B cell (primary cell): ENCODE measurements around the gene SYTL2. TPM values are rescaled to one million over a fixed set of nuclear protein-coding genes. Genes with fewer than 3 reads are reported as not detected.

Experiments used
- ATAC-seq: fragments of 200-7000 bp; cut with Tn5 transposase; one replicate; pipeline ENCODE4 v1.10.0; 2021; ENCODE audit warnings: low read depth, mild to moderate bottlenecking, moderate number of reproducible peaks, moderate library complexity
- CTCF ChIA-PET: fragments of 350-600 bp; sonication (Branson Sonifier 250); formaldehyde crosslinking; loops from one replicate; lab custom pipeline; 2021; ENCODE audit warnings: antibody characterized with exemption, inconsistent platforms; lab: Charles Lee
- POLR2A ChIA-PET: fragments of 350-600 bp; sonication (Branson Sonifier 250); formaldehyde crosslinking; loops from one replicate; lab custom pipeline; 2021; ENCODE audit warnings: antibody characterized with exemption; lab: Charles Lee
- DNase-seq: peaks from one replicate; pipeline ENCODE4 v3.0.0; 2013
- H2AFZ ChIP-seq: 2 replicates; pipeline ENCODE4 v1.6.1; 2012; ENCODE audit warnings: mild to moderate bottlenecking, low read depth, low read length; ENCODE audit not compliant: insufficient read depth, poor library complexity, severe bottlenecking
- H3K27ac ChIP-seq, 2 donors: 1 replicate in 1 of 2; 2 replicates in 1 of 2; pipeline ENCODE4 v1.5.1; 2012 to 2013; ENCODE audit warnings: low read length in 2 of 2, mild to moderate bottlenecking in 2 of 2, moderate library complexity in 1 of 2
- H3K27me3 ChIP-seq, 4 experiments: fragments of 200-600 bp in 1 of 4; sonication (generic) in 1 of 4; replicated peaks in 1 of 4; 1 replicate in 2 of 4; 2 replicates in 2 of 4; pipeline versions ENCODE4 v1.6.1 to v1.7.0; 2013 to 2016; ENCODE audit warnings: low read length in 3 of 4, mild to moderate bottlenecking in 2 of 4, mixed read lengths in 1 of 4, moderate library complexity in 1 of 4; ENCODE audit not compliant: insufficient read depth in 4 of 4, control insufficient read depth in 3 of 4; ENCODE audit errors: control extremely low read depth in 1 of 4
- H3K36me3 ChIP-seq, 2 experiments: replicated peaks in 1 of 2; 1 replicate in 1 of 2; 2 replicates in 1 of 2; pipeline versions ENCODE4 v1.6.1 to v1.7.1; 2013; ENCODE audit warnings: low read length in 1 of 2; ENCODE audit not compliant: insufficient read depth in 2 of 2, control insufficient read depth in 1 of 2; ENCODE audit errors: control extremely low read depth in 1 of 2, extremely low read depth in 1 of 2
- H3K4me1 ChIP-seq, 2 donors: fragments of 200-600 bp in 1 of 2; sonication (generic) in 1 of 2; 1 replicate in 1 of 2; 2 replicates in 1 of 2; pipeline versions ENCODE4 v1.5.1 to v1.6.1; 2013 to 2017; ENCODE audit warnings: low read length in 2 of 2; ENCODE audit not compliant: control insufficient read depth in 2 of 2, insufficient read depth in 2 of 2
- H3K4me2 ChIP-seq: replicated peaks from 2 replicates; pipeline ENCODE3; 2012; ENCODE audit warnings: mild to moderate bottlenecking, low read depth, low read length; ENCODE audit not compliant: poor library complexity, severe bottlenecking
- H3K4me3 ChIP-seq, 5 experiments: fragments of 200-600 bp in 1 of 5; sonication (generic) in 1 of 5; 1 replicate in 3 of 5; 2 replicates in 2 of 5; pipeline versions ENCODE4 v1.5.1 to v1.7.0; 2011 to 2016; ENCODE audit warnings: low read length in 4 of 5, mild to moderate bottlenecking in 4 of 5, low read depth in 2 of 5, control low read depth in 1 of 5, moderate library complexity in 1 of 5; ENCODE audit not compliant: insufficient read depth in 1 of 5; ENCODE audit errors: control extremely low read depth in 1 of 5, extremely low read depth in 1 of 5
- H3K79me2 ChIP-seq: fragments of 200-600 bp; sonication (generic); one replicate; pipeline ENCODE4 v1.6.0; 2016; ENCODE audit warnings: low read length; ENCODE audit not compliant: control insufficient read depth, insufficient read depth
- H3K9ac ChIP-seq: fragments of 200-600 bp; sonication (generic); 2 replicates; pipeline ENCODE4 v1.6.1; 2017; ENCODE audit warnings: mild to moderate bottlenecking, low read length, moderate library complexity
- H3K9me3 ChIP-seq, 3 donors: one replicate each; pipeline versions ENCODE4 v1.6.1 to v1.7.1; 2013; ENCODE audit warnings: low read length in 2 of 3; ENCODE audit not compliant: control insufficient read depth in 2 of 3, insufficient read depth in 1 of 3; ENCODE audit errors: control extremely low read depth in 1 of 3
- H4K20me1 ChIP-seq: 2 replicates; pipeline ENCODE4 v1.6.0; 2012; ENCODE audit warnings: mild to moderate bottlenecking, low read length; ENCODE audit not compliant: insufficient read depth, control insufficient read depth, poor library complexity, severe bottlenecking
- H3K27ac Mint-ChIP-seq: one replicate; pipeline ENCODE4 v1.8.0; 2021; ENCODE audit warnings: mixed read lengths
- H3K27me3 Mint-ChIP-seq: one replicate; pipeline ENCODE4 v1.8.0; 2021; ENCODE audit warnings: mixed read lengths
- H3K4me1 Mint-ChIP-seq: one replicate; pipeline ENCODE4 v1.8.0; 2021; ENCODE audit warnings: mixed read lengths
- H3K4me3 Mint-ChIP-seq: one replicate; pipeline ENCODE4 v1.8.0; 2021; ENCODE audit warnings: mixed read lengths
- H3K9me3 Mint-ChIP-seq: one replicate; pipeline ENCODE4 v1.8.0; 2022; ENCODE audit warnings: mixed read lengths; ENCODE audit not compliant: insufficient read depth
- CTCF ChIP-seq: fragments of 200-600 bp; IDR thresholded peaks from one replicate; pipeline ENCODE4 v1.8.0; 2022; ENCODE audit warnings: antibody characterized with exemption, mild to moderate bottlenecking
- EZH2 ChIP-seq: IDR thresholded peaks from 2 replicates; pipeline ENCODE4 v1.6.1; 2012; ENCODE audit warnings: borderline replicate concordance, low read depth, mild to moderate bottlenecking, moderate library complexity, low read length; ENCODE audit not compliant: insufficient read depth, poor library complexity, severe bottlenecking
- WGBS: methylation state at CpG from one replicate; pipeline ENCODE4 v1.1.5; 2013; ENCODE audit warnings: missing lambda C conversion rate; ENCODE audit not compliant: insufficient coverage; 5-methylcytosine and 5-hydroxymethylcytosine counted together
- intact Hi-C: fragments of 100-400 bp; cut with micrococcal nuclease; formaldehyde crosslinking; loops from one replicate; pipeline ENCODE4 v1.10.0; 2022
- polyA plus RNA-seq: library from polyadenylated mRNA; depleted of rRNA; stranded (reverse); fragments of >200 nt; gene quantifications from 2 replicates; pipeline ENCODE4 v1.2.3, GENCODE V29; 2012
- total RNA-seq, 2 donors: library from RNA; stranded (reverse); fragments of 120-200 nt in 1 of 2; gene quantifications; 1 replicate in 1 of 2; 2 replicates in 1 of 2; pipeline versions ENCODE4 v1.2.3 to v1.2.4, GENCODE V29; 2013 to 2022

Gene SYTL2
- total and polyA plus RNA-seq, 2 donors (not counting 1 experiment from before 2014, with no cell fraction given) = 0.86 to 2.9 TPM

GRCh38 chr11:85759915-85760314, 51.0 kb downstream of the SYTL2 start:
- H3K79me2 ChIP-seq = no peaks in the 10 kb centered on the region
- WGBS = no CpG with 5 or more reads among the region's 2 CpGs
- no peak overlapping the region for H3K27ac ChIP-seq
- DNase-seq (no peak), ATAC-seq (no peak)
- no peak overlapping the region for H2AFZ ChIP-seq
- H3K27me3 ChIP-seq = no peaks in the 10 kb centered on the region
- no peak overlapping the region for H3K4me2 ChIP-seq
- Mint-ChIP-seq H3K27me3 (no peaks in the 10 kb centered on the region), H3K4me1 (peaks cover 4% of the 10 kb centered on the region), H3K27ac (no peak overlapping the region), H3K9me3 (no peaks in the 10 kb centered on the region), H3K4me3 (no peak overlapping the region)
- no peak overlapping the region for H3K9ac ChIP-seq
- intact Hi-C loops = no loop called here
- no peaks in the 10 kb centered on the region for H3K9me3 ChIP-seq
- no peak overlapping the region for H3K4me3 ChIP-seq
- no peaks in the 10 kb centered on the region for H4K20me1 ChIP-seq
- CTCF ChIA-PET = interaction anchor here (1.1 kb wide), 1 partner anchor 95 kb away, joined by 3 read pairs; the partner anchor contains the start of gene CCDC83
- POLR2A ChIA-PET = no interaction called here
- no peaks in the 10 kb centered on the region for H3K36me3 ChIP-seq
- H3K4me1 ChIP-seq = no peaks in the 10 kb centered on the region
- TF ChIP-seq CTCF (no peak), EZH2 (no peak)

GRCh38 chr11:85758480-85759039, 52.4 kb downstream of the SYTL2 start:
- TF ChIP-seq CTCF (no peak), EZH2 (no peak)
- intact Hi-C loops = no loop called here
- ChIA-PET CTCF (interaction anchor here (0.6 to 1.1 kb wide), 2 partner anchors 96 to 978 kb away, joined by 3 to 5 read pairs; partner anchors contain the start of gene CCDC83), POLR2A (no interaction called here)
- no peak for DNase-seq
- no peak overlapping the region for H3K27ac ChIP-seq
- WGBS = no CpG with 5 or more reads among the region's 1 CpG
- H3K79me2 ChIP-seq = no peaks in the 10 kb centered on the region
- H3K36me3 ChIP-seq = no peaks in the 10 kb centered on the region
- Mint-ChIP-seq H3K4me3 (no peak overlapping the region), H3K9me3 (no peaks in the 10 kb centered on the region), H3K4me1 (peaks cover 4% of the 10 kb centered on the region), H3K27ac (no peak overlapping the region), H3K27me3 (no peaks in the 10 kb centered on the region)
- H3K9ac ChIP-seq = no peak overlapping the region
- ATAC-seq = no peak
- no peaks in the 10 kb centered on the region for H3K9me3 ChIP-seq
- H2AFZ ChIP-seq = no peak overlapping the region
- H3K4me3 ChIP-seq = no peak overlapping the region
- H3K27me3 ChIP-seq = no peaks in the 10 kb centered on the region
- no peaks in the 10 kb centered on the region for H4K20me1 ChIP-seq
- no peak overlapping the region for H3K4me2 ChIP-seq
- no peaks in the 10 kb centered on the region for H3K4me1 ChIP-seq
